HepG2 (cell line): ENCODE measurements around the gene FCGBP.

Experiments used
- BCL6 ChIP-seq: IDR thresholded peaks from 2 replicates; pipeline ENCODE4 v1.6.1; 2016; ENCODE audit warnings: missing genetic modification reagents, missing compliant biosample characterization
- CEBPB ChIP-seq: IDR thresholded peaks from 2 replicates; pipeline ENCODE4 v1.6.1; 2011; ENCODE audit warnings: low read depth, low read length, improper control_type of control experiment, borderline replicate concordance
- CTCF ChIP-seq: sonication (generic); formaldehyde crosslinking; IDR thresholded peaks from 2 replicates; pipeline ENCODE4 v1.5.0; 2020; ENCODE audit warnings: mild to moderate bottlenecking, missing genetic modification reagents, moderate library complexity
- PRDM4 ChIP-seq: sonication (generic); formaldehyde crosslinking; IDR thresholded peaks from 2 replicates; pipeline ENCODE4 v1.9.0; 2021; ENCODE audit warnings: missing genetic modification reagents, borderline replicate concordance
- ZBTB14 ChIP-seq: sonication (generic); formaldehyde crosslinking; IDR thresholded peaks from 2 replicates; pipeline ENCODE4 v1.4.0; 2020; ENCODE audit warnings: missing genetic modification reagents
- ZBTB40 ChIP-seq, 2 experiments: fragments of 450-650 bp in 1 of 2; sonication (generic) in 1 of 2; formaldehyde crosslinking in 1 of 2; IDR thresholded peaks; 2 replicates each; pipeline versions ENCODE4 v1.6.1 to v1.8.0; 2016 to 2022; ENCODE audit warnings: antibody characterized with exemption in 1 of 2, mild to moderate bottlenecking in 1 of 2, missing genetic modification reagents in 1 of 2
- ZBTB7A ChIP-seq: sonication (generic); formaldehyde crosslinking; IDR thresholded peaks from 2 replicates; pipeline ENCODE4 v1.8.0; 2022; ENCODE audit warnings: mild to moderate bottlenecking, missing genetic modification reagents
- ZNF549 ChIP-seq: sonication (generic); formaldehyde crosslinking; IDR thresholded peaks from 2 replicates; pipeline ENCODE4 v1.5.0; 2020; ENCODE audit warnings: missing genetic modification reagents

GRCh38 chr19:39919976-39920375 is 14.5 kb downstream of the FCGBP start:
- TF ChIP-seq ZBTB40 (IDR thresholded peaks at IDR 0.05): no peak
- no peak for TF ChIP-seq ZBTB40 (CRISPR knock-in tag; IDR thresholded peaks at IDR 0.05)
- no peak for TF ChIP-seq BCL6
- no peak for TF ChIP-seq CTCF (CRISPR knock-in tag)
- TF ChIP-seq ZBTB7A (CRISPR knock-in tag): no peak
- TF ChIP-seq ZBTB14: no peak
- no peak for TF ChIP-seq CEBPB
- no peak for TF ChIP-seq PRDM4 (CRISPR knock-in tag)
- no peak for TF ChIP-seq ZNF549 (CRISPR knock-in tag)
